Left renal cortex interstitium (tissue), 4 donors: ENCODE results near the gene SCN3B. TPM values are rescaled to one million over a fixed set of nuclear protein-coding genes. Genes with fewer than 3 reads are reported as not detected.

Experiments used
- DNase-seq, 4 donors: peaks; one replicate each; pipeline ENCODE4 v3.0.0-alpha.2; 2013; ENCODE audit warnings: low read depth in 4 of 4, low spot score in 2 of 4, missing footprints in 1 of 4
- polyA plus RNA-seq, 4 donors: library from polyadenylated mRNA; unstranded; fragments of 120-200 nt; gene quantifications; one replicate each; pipeline ENCODE4 v1.2.1, GENCODE V29; 2013; ENCODE audit not compliant: insufficient read length in 4 of 4

SCN3B gene
- polyA plus RNA-seq, 4 donors = 1.1 to 2.2 (median 1.7) TPM

- no peak for DNase-seq
These were observed 50.8 kb downstream of the SCN3B start for GRCh38 chr11:123603666-123604065.

GRCh38 chr11:123601743-123602142 is 52.7 kb downstream of the SCN3B start:
- DNase-seq = no peak

DNA sequence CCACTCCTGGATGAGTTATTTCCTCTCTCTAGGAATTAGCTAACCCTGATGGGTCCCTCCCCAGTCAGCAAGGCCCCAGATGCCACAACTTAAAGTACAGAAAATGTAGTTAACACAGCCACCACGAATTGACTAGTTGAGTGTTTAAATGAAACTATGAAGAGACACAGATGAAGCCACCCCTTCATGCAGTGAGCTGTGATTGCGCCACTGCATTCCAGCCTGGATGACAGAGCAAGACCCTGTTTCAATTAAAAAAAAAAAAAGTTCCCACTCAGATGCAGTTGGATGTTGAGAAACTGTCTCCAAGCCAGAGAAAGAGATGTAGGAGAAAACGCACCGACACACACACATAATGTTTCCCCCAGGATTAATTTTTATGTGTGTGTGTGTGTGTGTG is 53.3 kb downstream of the SCN3B start:
- DNase-seq = no peak

DNA sequence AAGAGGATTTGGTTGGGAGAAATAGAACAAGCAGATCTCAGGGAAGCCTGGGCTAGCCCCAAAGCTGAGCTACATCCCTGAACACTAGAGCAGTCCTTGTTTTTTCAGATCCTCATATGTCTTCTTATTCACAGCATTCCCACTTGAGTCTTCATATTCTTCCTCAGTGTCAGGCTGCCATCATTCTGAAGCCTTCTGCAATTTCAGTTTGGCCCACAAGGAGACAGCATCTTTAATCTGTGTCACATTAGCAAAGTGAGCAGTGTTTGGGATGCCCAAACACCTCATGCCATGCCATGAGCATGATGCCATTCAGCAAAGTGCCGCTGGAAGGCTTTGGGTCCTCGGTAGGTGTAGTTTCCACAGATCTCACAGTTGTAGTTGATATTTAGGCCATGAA is 56.6 kb downstream of the SCN3B start:
- no peak for DNase-seq

GRCh38 chr11:123594921-123595320 is 59.5 kb downstream of the SCN3B start:
- no peak for DNase-seq

DNA sequence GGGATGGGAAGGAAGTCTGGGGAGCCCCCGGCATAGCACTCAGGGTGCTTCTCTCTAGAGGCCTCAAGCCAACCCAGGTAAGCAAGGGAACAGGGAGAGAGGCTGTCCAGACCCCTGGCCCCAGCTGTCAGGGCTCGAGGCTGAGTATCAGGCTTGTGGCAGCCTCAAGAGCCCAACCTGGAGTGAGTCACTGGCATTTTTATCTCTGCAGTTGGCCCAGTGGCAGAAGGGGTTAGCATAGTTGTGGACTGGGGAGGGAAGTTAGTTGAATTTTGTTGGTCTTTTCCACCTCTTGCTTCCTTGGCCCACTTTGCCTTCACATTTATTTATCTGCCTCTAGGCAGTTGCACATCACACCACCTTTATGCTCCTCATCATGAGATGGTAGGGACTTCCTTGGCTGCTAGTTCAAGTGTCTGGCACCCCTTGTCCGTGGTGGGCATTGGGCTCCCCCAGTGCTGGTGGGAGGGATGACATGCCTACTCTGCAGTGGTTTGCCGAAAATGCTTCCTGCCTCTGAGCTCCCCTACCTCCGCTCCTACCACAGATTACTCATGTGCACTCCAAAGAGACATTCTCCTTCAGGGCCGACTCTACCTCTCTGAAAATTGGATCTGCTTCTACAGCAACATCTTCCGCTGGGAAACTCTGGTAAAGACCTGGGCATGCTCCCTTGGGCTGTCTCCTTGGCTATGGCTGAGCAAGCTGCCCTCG is 60.1 kb downstream of the SCN3B start:
- no peak for DNase-seq

- no peak for DNase-seq
These were observed 60.9 kb downstream of the SCN3B start for GRCh38 chr11:123593570-123593969.

- peak in 1 of 4 donors; percentile 40 for DNase-seq
These were observed 64.0 kb downstream of the SCN3B start for GRCh38 chr11:123590296-123590912.

DNA sequence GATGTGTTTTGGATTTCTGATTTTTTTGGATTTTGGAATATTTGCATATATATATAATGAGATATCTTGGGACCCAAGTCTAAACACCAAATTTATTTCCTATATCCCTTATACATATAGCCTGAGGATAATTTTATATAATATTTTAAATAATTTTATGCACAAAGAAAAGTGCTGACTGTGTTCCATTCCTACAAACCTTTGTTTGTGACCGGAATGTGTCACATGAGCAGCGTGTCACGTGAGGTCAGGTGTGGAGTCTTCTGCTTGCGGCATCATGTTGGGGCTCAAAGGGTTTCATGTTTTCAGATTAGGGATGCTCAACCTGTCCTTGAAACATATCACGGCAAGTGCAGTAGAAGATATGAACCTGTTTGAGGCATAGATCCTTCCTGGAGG is 65.6 kb downstream of the SCN3B start:
- DNase-seq = no peak

DNA sequence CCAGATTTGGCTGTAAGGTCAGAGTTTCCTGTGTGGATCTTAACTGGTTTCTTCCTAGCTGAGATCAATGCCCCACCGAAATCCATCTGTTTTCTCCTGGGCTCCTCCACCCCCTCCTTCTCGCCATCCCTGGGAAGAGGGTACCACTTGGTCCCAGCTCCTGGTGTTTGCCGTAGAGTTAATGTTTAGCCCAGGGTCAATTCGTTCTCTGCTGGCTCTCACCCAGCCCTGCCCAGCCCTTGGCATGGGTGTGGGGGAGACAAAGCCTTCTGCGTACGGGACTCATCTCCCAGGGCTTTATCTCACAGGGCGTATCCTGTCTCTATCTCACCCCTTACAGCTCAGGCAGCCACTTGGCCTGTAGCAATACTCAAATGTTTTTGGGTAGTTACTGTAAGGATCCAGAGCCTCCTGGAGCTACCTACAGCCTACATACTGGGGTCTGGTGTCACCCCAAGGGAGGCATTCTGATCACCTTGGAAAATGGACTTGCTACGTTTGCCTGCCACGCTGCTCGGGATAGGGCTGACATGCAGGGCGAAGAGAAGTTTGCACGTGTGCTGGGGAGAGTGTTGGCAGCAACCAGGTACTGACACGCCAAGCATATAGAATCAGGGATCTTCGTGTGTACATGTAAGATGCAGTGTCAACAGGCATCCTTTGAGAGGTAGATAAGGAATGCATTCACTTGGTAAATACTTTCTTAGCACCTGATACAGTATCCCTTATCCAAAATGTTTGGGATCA is 66.1 kb downstream of the SCN3B start:
- no peak for DNase-seq

DNA sequence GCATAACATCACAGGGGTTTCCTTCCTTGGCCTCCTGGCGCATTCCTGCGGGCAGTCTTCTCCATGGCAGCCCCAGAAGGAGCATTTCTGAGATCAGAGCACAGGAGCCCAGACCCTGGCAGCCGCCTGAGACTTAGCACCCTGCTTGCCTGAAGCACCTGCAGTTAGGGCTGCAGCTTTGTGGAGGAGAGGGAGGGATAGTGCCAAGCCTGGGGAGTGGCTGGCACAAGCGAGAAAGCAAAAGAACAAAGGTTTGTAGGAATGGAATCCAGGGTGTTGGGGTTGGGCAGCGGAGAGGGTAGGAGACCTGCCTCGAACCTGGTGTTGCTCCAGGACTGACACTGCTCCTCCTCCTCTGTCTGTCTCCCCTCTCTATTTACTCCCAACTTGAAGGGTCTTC is 66.9 kb downstream of the SCN3B start:
- DNase-seq = no peak

- no peak for DNase-seq
These were observed 67.4 kb downstream of the SCN3B start for GRCh38 chr11:123587044-123587443.

DNA sequence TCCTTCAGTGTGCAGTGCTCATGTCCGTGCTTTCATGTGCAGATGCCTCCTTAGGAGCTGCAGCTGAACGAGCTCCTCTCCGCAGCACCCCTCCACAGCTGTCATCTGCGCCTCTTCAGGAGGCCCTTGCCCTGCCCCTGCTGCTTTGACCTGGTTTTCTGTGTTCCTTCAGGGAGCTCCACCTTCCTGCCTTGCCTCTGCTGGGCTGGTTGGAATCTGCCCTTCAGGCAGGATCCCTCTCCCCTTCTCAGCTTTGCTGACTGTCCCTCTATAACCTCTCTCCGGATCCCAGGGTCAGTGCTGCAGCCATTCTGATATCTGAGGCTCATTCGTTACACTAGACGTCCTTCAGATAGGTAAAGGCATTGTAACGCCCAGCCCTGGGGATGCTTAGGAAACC is 67.9 kb downstream of the SCN3B start:
- no peak for DNase-seq

DNA sequence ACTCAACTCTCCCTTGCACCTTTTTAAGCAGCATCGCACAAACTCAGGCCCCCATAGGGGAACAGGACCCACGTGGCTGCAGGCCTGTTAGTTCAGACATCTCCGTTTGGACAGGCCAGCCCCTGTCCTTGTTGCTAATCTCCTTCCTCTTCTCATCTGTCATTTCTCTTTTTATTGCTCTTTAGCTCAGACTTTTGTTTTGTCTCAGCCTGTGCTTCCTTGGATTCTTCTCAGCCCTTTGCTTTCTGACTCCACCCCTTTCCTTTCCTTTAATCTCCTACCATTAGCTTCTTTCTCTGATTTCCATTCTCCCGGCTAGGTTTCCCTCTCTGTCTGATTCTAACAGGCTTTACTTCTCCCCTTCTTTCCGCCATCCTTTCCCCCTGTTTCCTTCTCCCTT is 68.7 kb downstream of the SCN3B start:
- no peak for DNase-seq

GRCh38 chr11:123585206-123585605 is 69.2 kb downstream of the SCN3B start:
- DNase-seq = no peak

GRCh38 chr11:123584737-123585136 is 69.7 kb downstream of the SCN3B start:
- DNase-seq = no peak

DNA sequence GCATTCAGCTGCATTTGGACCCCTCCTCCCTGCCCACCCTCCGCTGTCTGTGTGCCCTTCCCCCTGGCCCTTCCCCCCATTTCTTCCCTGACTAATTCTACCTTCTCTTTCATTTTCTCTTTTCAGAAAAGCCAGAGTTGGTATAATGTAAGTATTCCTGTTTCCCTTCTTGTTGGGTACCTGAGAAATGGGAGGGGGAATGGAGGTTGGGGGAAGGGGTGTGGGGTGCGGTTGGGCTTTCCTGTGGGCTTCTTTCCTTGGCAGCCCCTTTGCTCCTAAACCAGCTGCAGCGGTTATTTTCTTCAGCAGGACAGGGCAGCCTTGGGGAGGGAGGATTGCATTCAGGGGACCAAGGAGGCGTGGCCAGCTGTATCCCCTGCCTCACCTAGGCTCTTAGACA is 70.2 kb downstream of the SCN3B start:
- DNase-seq = no peak

- DNase-seq = no peak
These were observed 71.4 kb downstream of the SCN3B start for GRCh38 chr11:123582992-123583504.

- DNase-seq = no peak
These were observed 72.6 kb downstream of the SCN3B start for GRCh38 chr11:123581651-123582399.

- peak in 1 of 4 donors; percentile 47 for DNase-seq
These were observed 73.7 kb downstream of the SCN3B start for GRCh38 chr11:123580557-123581275.
